GM06990 (cell line): ENCODE results near the gene CEP104.

ENCODE experiments used
- DNase-seq: peaks from one replicate; pipeline ENCODE4 v3.0.0-alpha.2; 2011; ENCODE audit not compliant: insufficient read length; ENCODE audit errors: extremely low read depth
- H3K27me3 ChIP-seq: replicated peaks from 2 replicates; pipeline ENCODE4 v1.6.0; 2011; ENCODE audit warnings: low read length; ENCODE audit not compliant: control insufficient read depth, insufficient read depth
- H3K36me3 ChIP-seq: 2 replicates; pipeline ENCODE4 v1.5.1; 2011; ENCODE audit warnings: low read length; ENCODE audit not compliant: control insufficient read depth, insufficient read depth
- H3K4me3 ChIP-seq: replicated peaks from 2 replicates; pipeline ENCODE4 v1.5.1; 2011; ENCODE audit warnings: low read depth, mild to moderate bottlenecking, control low read depth, low read length
- CTCF ChIP-seq: IDR thresholded peaks from 2 replicates; pipeline ENCODE4 v1.5.1; 2011; ENCODE audit warnings: low read length, control low read depth, mild to moderate bottlenecking, inconsistent platforms; ENCODE audit not compliant: insufficient read depth, poor library complexity, severe bottlenecking

The CEP104 gene

DNA sequence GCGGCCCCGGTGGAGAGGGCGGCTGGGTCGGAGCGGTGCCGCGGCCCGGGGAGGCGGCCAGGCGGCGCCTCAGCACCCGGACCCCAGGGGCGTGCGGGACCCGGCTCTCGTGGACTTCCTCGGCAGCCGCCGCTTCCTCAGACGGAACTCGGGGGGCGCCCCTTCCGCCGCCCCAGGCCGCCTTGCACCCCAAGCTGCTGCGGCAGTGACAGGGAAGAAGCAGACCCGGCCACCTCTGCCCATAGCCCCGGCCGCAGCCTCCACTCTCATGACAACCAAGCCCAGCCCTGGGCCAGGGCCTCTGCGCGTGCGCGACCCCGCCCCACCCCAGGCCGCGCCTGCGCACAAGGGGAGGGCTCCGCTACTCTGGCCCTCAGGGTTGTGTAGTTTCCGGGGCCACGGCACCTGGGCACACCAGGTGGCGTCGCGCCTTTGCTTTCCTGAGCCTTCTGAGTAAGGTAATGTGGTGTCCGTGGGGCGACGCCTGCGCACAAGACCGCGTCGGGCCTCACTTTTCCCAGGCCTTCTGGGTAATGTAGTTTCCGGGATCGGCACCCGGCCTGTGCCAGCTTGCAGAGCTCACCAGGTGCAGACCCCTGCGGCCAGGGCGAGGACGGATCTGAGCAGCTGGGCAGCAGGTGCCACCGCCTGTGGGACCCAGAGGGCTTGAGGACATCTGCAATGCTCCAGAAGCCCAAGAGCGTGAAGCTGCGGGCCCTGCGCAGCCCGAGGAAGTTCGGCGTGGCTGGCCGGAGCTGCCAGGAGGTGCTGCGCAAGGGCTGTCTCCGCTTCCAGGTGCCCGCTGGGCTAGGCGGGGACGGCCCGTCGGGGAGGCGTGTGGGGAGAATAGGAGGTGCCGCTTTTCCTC lies at the start of gene CEP104, which contains the start of gene DFFB:
CEP104 (minus strand) TSS at position 289 of the 868 bp plus-strand sequence. CDS start 4,804 bp downstream, outside the sequence.
DFFB (plus strand) TSS at position 554 of the 868 bp plus-strand sequence; CDS start at position 682, 128 bp downstream.
- peak; percentile 65 for TF ChIP-seq CTCF
- DNase-seq, result peak; percentile 99

GRCh38 chr1:3906672-3907020 lies 49.6 kb upstream of the CEP104 start:
- Histone ChIP-seq H3K4me3 (no peak overlapping the region), H3K36me3 (no peaks in the 10 kb centered on the region), H3K27me3 (no peaks in the 10 kb centered on the region)
- no peak for TF ChIP-seq CTCF
- no peak for DNase-seq

More for the DNA sequence above, at the start of gene CEP104, which contains the start of gene DFFB:
- Histone ChIP-seq H3K4me3 (peak within 1 kb of the TSS; percentile 88), H3K36me3 (peaks cover 3% of the 10 kb centered on the region; the same call in 1 of the 2 replicates), H3K27me3 (no peaks in the 10 kb centered on the region)

- no peak for DNase-seq
- no peak overlapping the region for H3K4me3 ChIP-seq
- TF ChIP-seq CTCF, result no peak
Observed at GRCh38 chr1:3905953-3906671, 49.1 kb upstream of the CEP104 start.

GRCh38 chr1:3905266-3905952 lies 48.4 kb upstream of the CEP104 start:
- no peak overlapping the region for H3K4me3 ChIP-seq
- H3K27me3 ChIP-seq, result no peaks in the 10 kb centered on the region
- no peak for TF ChIP-seq CTCF
- DNase-seq, result no peak
- H3K36me3 ChIP-seq, result no peaks in the 10 kb centered on the region

More at GRCh38 chr1:3905953-3906671, 49.1 kb upstream of the CEP104 start:
- no peaks in the 10 kb centered on the region for H3K27me3 ChIP-seq
- H3K36me3 ChIP-seq, result no peaks in the 10 kb centered on the region

GRCh38 chr1:3904843-3905185 lies 47.8 kb upstream of the CEP104 start:
- TF ChIP-seq CTCF, result no peak
- Histone ChIP-seq H3K27me3 (no peaks in the 10 kb centered on the region), H3K36me3 (no peaks in the 10 kb centered on the region), H3K4me3 (no peak overlapping the region)
- DNase-seq, result no peak
